A172 (cell line): ENCODE data around the gene GLP2R. TPM values are rescaled to one million over a fixed set of nuclear protein-coding genes. Genes with fewer than 3 reads are reported as not detected.

ENCODE experiments used
- DNase-seq: peaks from one replicate; pipeline ENCODE4 v3.0.0-alpha.2; 2015; ENCODE audit warnings: low spot score
- total RNA-seq: library from RNA; depleted of rRNA; stranded (reverse); fragments of >200 nt; shearing (Covaris generic); gene quantifications from 2 replicates; pipeline ENCODE4 v1.2.3, GENCODE V29; 2014

GLP2R gene
- total RNA-seq, 1 experiment from 2014 or later, result 0.50 TPM

GRCh38 chr17:9855036-9855435 lies 29.3 kb downstream of the GLP2R start:
- DNase-seq, result no peak

DNA sequence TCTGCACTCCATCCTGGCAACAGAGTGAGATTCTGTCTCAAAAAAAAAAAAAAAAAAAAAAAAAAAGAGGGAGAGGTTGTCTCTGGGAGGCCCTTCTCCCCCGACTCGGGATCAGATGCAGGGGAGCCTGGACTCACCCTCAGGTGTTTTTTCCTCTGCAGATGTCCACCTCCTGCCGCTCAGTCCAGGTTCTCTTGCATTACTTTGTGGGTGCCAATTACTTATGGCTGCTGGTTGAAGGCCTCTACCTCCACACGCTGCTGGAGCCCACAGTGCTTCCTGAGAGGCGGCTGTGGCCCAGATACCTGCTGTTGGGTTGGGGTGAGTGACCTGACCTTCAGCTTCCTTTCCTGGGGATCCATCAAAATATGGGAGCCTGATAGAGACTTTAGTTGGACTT lies 34.1 kb downstream of the GLP2R start:
- DNase-seq, result no peak

DNA sequence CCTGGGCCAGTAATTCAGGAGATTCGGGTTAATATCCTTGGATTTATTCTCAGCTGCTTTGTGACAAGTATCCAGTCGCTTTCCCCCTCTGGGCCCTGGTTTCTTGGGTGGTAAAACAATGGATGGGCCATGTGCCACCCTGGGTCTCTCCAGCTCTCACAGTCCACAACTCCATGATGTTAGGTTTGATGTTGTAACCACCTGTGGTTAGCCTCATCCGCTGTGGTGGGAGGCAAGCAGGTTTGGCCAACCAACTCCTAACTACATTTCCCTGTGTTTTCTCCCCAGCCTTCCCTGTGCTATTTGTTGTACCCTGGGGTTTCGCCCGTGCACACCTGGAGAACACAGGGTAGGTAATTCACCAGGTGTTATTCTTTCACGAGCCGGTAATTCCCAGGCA lies 35.1 kb downstream of the GLP2R start:
- no peak for DNase-seq

DNA sequence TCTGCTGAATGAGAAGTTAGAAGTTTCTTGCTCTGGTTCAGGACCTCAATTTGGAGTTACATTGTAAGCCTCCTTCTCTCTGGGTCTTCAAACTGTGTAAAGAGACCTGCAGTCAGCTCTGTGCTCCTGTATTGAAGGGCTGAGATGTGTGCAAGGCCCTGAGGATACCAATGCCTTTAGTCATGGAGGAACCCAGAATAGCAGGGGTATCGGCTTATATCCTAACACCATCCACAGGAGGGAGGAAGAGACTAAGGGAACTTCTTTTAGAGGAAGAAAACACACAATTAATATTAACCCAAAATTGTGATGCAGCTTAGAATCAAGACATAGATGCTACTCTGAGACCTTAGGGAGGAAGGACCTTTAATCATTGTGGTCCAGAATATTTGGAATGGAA lies 36.5 kb downstream of the GLP2R start:
- no peak for DNase-seq

DNA sequence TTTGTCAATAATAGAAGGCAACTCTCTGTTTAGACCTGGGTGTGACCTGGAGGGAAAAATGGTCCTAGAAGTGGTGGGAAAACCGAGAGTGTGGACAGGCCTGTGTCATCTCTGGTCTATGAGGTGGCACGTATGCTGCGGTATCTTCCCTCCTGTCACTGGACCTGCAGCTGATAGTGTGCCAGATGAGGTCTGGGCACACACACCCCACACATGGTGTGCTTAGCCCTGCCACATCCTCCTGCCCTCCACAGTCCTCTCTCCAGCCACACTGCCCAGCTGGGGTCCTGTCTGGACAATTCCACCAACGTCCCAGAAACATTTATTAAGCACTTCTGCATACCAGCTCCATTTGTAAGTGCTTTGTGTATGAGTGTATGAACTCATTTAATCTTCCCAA lies 37.2 kb downstream of the GLP2R start:
- DNase-seq, result no peak

DNA sequence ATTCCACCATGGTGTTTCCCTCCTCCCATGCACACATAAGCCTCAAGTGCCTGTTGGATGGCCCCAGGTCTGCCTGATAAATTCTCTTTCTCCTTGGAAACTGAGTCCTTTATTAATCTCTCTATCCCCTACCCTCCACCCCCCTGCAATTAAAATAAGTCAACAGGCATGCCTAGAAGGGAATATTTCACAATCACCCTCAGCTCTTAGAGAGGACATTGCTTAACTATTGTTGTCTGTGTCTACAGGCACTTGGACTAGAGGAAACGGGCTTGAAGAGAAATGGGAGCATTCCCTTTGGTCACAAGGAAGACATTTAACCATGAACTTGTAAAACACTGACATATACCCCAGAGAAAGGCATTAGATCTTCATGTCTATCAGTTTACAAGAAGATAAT lies 39.9 kb downstream of the GLP2R start:
- no peak for DNase-seq

- no peak for DNase-seq
These were observed 42.8 kb downstream of the GLP2R start for GRCh38 chr17:9868552-9868951.

GRCh38 chr17:9872852-9873251 lies 47.1 kb downstream of the GLP2R start:
- DNase-seq, result no peak

DNA sequence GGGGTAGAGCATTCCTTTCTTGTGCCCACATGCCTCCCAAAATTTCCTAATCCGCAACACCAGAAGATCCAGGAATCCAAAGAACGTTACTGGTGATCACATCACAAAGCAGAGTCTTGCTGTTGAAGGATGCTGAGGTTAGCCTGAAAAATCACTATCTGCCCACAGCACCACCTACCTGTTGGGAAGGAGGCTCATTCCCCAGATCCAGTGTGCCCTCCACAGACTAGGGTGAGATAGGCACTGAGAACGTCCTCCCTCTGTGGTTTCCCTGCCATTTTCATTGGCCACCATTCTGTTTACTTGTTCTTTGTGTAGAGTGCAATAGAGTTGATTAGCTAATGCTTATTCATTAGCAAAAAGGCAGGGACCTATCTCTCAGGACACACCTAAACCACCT lies 49.0 kb downstream of the GLP2R start:
- DNase-seq, result no peak

DNA sequence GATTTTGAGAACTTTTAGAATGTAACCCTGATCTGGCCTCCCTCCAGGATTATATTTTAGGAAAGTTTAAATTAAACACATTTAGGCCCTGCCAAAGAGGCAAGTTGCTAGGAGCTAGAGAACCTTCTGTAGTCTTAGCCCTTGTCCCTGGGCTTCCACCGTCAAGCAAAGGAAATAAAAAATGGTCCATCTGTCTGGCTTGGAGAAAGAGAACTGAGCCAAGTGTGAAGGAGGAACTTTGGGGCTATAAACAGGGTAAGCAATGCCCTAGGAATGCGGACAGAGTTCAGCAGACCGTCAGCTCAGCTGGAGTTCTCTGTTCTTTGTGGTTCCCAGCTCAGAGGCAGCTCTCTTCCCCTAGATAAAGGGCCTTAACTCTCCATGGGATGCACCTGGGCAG lies 49.7 kb downstream of the GLP2R start:
- peak; percentile 86 for DNase-seq

DNA sequence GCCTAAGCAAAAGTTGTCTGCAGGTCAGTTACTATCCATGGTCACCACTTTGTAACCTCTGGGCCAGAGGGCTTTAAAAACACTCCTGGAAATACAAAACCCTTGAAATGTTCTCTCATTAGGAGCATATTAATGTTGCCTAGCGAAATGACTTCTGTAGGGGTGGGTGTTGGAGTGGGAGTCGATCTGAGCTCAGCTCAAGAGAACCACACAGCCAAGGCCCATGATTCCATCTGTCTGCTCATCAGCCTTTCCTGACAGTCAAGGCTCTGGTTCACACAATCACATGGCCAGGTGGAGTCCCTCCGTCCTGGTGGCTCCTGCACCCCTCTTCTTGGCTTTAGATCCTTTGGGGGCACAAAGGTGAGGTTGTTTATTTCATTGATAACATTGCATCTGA lies 52.6 kb downstream of the GLP2R start:
- no peak for DNase-seq

DNA sequence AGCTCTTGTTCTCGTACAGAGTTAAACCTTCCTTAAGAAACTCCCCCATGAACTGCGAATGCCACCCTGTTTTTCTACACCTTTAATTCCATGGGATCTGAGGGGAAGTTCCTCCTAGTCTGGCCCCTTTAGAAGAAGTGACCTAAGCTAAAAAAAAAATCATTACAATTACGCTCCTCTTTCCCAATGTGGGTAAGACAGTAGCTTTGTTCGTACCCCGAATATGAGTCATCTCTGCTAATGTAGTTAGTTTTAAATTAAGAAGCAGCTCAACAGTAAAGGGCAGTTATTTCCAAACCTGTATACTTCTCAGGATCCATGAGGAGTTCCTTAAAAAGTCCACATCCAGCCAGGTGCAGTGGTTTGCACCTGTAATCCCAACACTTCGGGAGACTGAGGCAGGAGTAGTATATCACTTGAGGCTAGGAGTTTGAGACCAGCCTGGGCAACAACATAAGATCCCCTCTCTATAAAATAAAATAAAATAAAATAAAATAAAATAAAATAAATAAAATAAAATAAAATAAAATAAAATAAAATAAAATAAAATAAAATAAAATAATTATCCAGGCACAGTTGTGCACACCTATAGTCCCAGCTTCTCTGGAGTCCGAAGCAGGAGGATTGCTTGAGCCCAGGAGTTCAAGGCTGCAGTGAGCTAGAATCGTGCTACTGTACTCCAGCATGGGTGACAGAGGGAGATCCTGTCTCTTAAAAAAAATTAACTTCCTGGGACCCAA lies 53.2 kb downstream of the GLP2R start:
- peak; percentile 55 for DNase-seq

- peak; percentile 94 for DNase-seq
These were observed 54.9 kb downstream of the GLP2R start for GRCh38 chr17:9880582-9880999.

- no peak for DNase-seq
These were observed 57.7 kb downstream of the GLP2R start for GRCh38 chr17:9883451-9883850.

- no peak for DNase-seq
These were observed 60.6 kb downstream of the GLP2R start for GRCh38 chr17:9886141-9886930.

- DNase-seq, result no peak
These were observed 61.8 kb downstream of the GLP2R start for GRCh38 chr17:9887508-9887907.

GRCh38 chr17:9890124-9890523 lies 64.4 kb downstream of the GLP2R start:
- DNase-seq, result peak; percentile 64

DNA sequence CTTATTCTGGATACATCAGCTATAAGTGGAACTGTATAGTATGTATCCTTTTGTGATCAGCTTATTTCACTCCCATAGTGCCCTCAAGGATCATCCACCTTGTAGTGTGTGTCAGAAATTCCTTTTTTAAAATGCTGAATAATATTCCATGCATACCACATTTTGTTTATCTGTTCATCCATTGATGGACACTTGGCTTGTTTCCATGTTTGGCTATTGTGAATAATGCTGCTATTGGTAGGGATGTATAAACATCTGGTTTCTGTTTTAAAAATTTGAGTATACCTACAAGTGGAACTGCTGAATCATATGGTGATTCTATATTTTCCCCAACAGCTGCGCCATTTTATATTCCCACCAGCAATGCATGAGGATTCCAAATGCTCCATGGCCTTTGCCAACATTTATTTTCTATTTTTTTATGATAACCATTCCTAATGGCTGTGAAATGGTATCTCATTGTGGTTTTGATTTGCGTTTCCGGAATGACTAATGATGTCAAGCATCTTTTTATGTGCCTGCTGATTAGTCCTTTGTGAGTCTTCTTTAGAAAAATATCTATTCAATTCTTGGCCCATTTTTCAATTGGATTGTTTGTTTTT lies 67.8 kb downstream of the GLP2R start:
- peak; percentile 79 for DNase-seq

DNA sequence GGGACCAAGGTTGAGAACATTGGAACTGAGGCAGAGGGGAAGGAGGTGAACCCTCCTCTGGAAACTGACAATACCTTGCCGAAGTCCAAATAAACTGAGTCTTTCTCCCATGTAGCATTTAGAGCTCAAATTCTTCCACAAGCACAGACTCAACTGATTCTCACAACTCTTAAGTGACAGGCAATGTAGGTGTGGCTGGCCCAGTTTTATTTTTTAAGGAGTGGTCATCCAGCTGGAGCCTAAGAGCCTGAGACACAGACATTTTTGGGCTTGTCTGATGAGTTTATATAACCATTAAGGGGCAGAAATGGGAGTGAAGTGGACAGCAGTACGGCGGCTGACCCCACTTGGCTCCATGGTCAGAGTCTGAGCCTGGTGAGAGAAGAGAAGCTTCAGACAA lies 68.5 kb downstream of the GLP2R start:
- no peak for DNase-seq

GRCh38 chr17:9895923-9896322 lies 70.2 kb downstream of the GLP2R start:
- no peak for DNase-seq

GRCh38 chr17:9897372-9897968 lies 71.7 kb downstream of the GLP2R start:
- DNase-seq, result no peak

GRCh38 chr17:9898812-9899211 lies 73.1 kb downstream of the GLP2R start:
- no peak for DNase-seq
